HG03139 (cell line): Measurements from ENCODE around the gene GRK6.
"Not testable (repeated sequence)": the region's sequence is repeated elsewhere in the genome, so short reads cannot be mapped to it uniquely, and the experiment has no call there.

Experiments used
- ATAC-seq: cut with Tn5 transposase; IDR thresholded peaks from one replicate; pipeline ENCODE4 v1.9.1; 2021; ENCODE audit not compliant: unreplicated experiment

Gene GRK6

DNA sequence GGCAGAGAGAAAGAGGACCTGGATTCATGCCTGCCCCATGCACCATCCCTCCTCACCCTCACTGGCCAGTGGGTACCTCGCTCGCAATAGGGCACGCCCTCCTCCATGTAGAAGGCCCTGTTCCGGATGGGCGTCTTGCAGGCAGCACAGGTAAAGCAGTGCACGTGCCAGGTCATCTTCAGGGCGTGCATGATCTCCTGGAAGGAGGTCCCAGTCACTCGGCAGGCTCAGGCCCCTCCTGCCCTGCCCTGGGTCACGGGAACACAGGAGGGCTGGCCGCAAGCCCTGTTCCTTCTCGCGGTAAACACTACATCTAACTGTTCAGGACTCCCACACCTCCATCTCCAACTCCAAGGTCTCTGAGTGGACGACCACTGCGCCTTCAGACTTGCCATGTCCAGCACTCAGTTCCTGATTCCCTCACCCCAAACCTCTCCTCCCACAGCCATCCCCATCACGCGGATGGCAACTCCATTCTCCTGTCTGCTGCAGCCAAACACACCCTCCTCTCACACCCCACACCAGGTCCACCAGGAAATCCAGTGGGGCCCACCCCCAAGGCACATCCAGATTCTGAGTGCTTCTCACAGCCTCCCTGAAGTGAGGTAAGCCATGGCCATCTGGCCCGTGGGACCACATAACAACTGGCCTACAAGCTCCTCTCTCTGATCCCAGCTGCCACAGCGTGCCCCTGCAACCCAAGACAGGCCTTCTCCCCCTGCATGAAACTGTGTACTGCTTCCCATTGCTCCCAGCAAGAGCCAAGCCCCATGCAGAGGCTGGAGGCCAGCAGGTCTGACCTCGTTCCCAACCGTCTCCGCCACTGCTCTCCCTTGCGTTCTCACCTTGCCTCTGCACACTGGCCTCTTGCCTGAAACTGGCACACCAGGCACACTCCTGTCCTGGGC is 57.8 kb downstream of the GRK6 start:
- ATAC-seq, result no peak

DNA sequence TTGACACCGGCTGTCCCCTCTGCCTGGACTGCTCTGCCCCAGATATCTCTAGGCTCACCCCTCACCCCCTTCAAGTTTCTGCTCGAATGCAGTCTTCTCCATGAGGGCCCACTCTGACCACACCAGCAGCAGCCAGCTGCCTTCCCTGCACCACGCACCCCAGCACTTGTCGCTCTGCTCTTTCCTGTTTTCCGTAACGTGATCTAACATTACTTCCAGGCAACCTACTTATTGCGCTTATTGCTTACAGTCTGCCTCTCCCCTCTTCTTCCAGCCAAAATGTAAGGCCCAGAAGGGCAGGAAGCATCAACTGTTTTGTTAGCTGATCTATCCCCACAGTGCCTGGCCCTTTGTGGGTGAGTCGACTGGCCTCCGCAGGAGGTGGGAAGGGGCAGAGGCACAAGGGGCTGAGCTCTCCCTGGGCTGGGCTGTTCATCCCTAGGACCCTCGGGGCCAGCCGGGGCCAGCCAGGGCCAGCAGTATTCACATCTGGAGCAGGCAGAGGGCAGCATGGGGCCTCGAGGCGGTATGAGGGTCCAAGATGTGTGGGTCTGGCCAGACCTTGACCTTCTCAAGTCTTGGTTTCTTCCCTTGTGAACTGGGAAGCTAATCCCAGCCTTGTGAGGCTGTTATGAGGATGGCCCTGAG is 58.5 kb downstream of the GRK6 start:
- ATAC-seq, result no peak

DNA sequence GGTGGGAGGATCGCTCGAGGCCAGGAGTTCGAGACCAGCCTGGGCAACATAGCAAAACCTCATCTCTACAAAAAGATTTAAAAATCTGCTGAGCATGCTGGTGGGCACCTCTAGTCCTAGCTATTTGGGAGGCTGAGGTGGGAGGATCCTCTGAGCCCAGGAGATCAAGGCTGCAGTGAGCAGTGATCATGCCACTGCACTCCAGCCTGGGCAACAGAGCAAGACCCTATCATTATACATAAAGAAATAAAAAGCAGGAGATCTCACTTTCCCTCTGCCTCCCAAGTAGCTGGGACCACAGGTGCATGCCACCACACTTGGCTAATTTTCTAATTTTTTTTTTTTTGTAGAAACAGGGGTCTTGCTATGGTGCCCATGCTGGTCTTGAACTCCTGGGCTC is 59.3 kb downstream of the GRK6 start:
- ATAC-seq, result not testable (repeated sequence)

DNA sequence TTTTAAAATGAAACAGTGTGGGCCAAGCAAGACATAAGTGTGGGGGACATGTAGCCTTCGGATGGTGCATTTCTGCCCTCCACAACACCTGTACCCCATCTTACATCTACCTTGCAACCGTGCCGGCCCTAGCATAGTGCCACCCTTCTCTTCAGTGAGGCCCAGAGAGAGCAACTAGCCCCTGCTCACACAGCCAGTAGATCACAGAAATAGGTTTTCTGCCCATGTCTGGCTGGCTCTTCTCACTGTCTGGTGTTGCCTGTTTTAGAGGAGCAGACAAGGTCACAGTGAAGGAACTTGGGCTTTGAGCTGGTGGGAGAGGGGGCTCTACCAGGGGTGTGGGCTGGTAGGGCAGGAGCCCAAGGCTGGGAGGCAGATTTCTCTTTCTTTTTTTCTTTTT is 59.8 kb downstream of the GRK6 start:
- no peak for ATAC-seq

GRCh38 chr5:177487144-177487543 is 60.7 kb downstream of the GRK6 start:
- ATAC-seq, result no peak

DNA sequence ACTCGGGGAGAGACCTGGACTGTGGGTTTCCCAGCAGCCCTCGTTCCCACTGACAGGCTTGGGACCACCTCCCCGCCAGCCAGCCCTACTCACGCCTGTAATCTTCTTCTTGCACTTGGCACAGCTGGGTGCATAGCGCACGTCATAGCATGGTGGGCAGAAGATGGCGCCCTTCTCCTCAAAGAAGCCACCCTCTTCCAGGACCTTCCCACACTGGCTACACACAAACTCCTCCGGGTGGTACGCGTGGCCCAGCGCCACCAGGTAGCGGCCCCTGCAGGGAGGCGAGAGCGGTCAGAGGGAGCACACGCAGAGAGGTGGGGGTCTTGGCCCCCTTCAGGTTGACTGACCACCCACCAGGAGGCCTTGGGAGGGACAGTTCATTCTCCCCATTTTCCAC is 61.5 kb downstream of the GRK6 start:
- ATAC-seq, result no peak

DNA sequence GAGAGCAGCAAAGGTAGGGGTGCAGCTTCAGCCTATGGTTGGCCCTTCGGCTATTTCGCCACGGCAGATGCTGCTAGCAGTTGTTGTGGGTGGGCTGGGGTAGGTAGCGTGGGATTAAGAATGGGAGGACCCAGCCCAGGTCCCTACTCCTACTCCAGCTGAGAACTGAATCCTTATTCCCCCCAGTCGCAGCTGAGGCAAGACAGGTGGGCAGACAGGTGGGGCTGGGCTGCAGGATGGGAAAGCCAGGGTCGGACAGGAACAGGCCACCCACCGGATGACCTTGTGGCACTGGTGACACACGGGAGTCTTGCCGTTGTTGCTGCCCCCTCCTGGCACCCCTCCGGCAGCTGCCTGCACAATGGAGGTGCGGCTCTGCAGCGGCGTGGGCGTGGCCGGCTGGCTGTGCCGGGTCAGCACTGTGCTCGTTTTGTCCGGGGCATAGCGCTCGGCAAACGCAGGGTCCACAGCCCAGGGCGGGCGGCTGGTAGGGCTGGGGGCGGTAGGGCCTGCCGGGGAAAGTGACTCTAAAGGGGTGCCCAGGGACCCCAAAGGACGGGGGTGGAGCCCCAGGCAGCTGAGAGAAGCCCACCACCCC is 62.7 kb downstream of the GRK6 start:
- ATAC-seq, result no peak

DNA sequence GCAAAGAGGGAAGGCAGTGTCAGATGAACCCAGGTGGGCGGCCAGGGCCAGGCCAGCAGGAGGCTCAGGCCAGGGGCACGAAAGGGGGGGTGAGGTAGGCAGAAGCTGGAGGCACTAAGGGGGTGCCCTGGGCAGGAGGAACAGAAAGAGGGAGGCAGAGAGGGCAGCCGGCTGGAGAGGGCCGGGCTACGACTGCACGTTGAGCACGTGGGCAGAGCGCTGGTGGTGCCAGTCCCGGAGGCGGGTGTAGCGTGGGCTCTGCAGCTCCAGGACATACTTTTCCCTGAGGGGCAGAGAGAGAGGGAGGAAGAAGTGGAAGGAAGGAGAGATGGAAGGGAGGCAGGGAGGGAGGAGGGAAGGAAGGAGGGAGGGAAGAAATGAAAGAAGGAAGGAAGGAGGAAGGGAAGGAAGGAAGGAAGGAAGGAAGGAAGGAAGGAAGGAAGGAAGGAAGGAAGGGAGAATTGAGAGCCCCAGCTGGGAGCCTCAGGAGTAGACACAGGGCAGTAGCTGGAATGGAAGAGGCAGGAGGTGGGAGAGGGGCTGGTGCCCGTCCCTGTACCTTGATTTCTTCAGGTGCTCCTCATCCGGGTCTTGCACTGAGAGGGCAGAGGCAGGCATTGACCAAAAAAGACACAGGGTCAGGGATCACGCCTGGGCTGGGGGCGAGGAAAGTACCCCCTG is 64.0 kb downstream of the GRK6 start:
- no peak for ATAC-seq

DNA sequence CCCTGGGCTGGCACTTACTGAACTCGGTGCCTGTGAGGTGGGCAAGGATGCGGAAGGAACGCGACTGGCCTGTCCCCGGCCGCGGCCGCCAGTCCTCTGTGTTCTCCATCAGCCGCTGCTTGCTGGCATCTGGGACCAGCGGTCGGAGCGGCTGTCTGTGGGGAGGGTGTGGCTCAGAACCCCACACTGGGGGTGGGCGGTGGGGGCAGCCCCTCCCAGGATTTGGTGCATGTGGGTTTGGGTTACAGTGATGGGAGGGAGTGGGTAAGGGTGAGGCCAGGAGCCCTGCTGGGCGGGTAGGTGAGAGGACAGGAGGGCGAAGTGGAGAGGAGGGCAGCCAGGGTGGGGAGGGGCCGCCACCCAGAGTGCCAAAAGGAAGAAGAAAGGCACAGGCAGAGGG is 64.5 kb downstream of the GRK6 start:
- no peak for ATAC-seq

DNA sequence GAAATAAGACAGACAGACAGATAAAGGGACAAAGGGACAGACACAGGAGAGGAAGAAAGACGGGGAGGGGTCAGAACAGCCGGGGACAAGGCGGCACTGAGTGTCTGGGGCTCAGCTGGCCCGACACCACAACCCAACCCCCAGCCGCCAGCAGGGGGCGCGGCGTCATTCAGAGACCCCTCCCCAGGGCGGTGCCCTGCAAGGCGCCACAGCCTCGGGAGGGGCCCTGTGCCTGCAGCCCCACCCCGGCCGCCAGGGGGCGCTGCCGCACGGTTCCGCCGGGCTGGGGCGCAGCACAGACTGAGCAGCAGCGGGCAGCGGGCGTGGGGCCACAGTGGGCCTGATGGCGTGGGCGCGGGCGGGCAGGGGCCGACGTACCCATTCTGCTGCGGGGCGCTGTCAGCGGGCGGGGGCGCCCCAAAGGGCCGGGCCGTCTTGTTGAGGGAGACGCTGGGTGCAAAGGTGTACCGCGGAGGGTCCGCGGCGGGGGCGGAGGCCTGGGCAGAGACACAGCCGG is 65.0 kb downstream of the GRK6 start:
- ATAC-seq, result no peak

GRCh38 chr5:177491983-177492746 is 65.7 kb downstream of the GRK6 start:
- no peak for ATAC-seq
